Thyroid gland (tissue), 4 donors: ENCODE results near the gene NPFFR1. TPM values are rescaled to one million over a fixed set of nuclear protein-coding genes. Genes with fewer than 3 reads are reported as not detected.

ENCODE experiments used
- small RNA-seq: library from RNA; depleted of rRNA; stranded (forward); fragments of <200 nt; gene quantifications from one replicate; pipeline ENCODE3, GENCODE V24; 2016
- total RNA-seq, 4 donors: library from RNA; depleted of rRNA; stranded (reverse); fragments of >200 nt; gene quantifications; one replicate each; pipeline ENCODE4 v1.2.3, GENCODE V29; 2016

Gene NPFFR1
- total RNA-seq, 4 donors from 2014 or later = under 0.01 to 0.13 (median 0.05) TPM; not detected in 1

Small RNAs within 50 kb of the gene (small RNA-seq; reads per million reads assigned to genes)
- not detected for gene RPS25P9

Other genes with a start within 250 kb of the NPFFR1 start
- 10 to 100 TPM in 3 of 4 donors, 1 to 10 TPM in 1; 7.0 to 21.8 (median 15.0) TPM for gene MACROH2A2, start 231.2 kb downstream of the NPFFR1 start, total RNA-seq
- 10 to 100 TPM; 22.0 to 38.3 (median 31.1) TPM for gene AIFM2, start 151.2 kb downstream of the NPFFR1 start, total RNA-seq
- 10 to 100 TPM; 17.1 to 31.2 (median 25.1) TPM for gene TYSND1, start 137.3 kb downstream of the NPFFR1 start, total RNA-seq
- 100 to 1,000 TPM in 3 of 4 donors, 10 to 100 TPM in 1; 99.6 to 125 (median 103) TPM for gene SAR1A, start 113.5 kb downstream of the NPFFR1 start, total RNA-seq
- gene PPA1, start 50.6 kb downstream of the NPFFR1 start, total RNA-seq = 100 to 1,000 TPM; 151 to 209 (median 185) TPM
- gene LRRC20, start 98.6 kb upstream of the NPFFR1 start, total RNA-seq = 10 to 100 TPM in 2 of 4 donors, 1 to 10 TPM in 2; 2.5 to 20.5 (median 8.7) TPM
- 10 to 100 TPM; 55.6 to 71.2 (median 67.6) TPM for gene EIF4EBP2, start 120.1 kb upstream of the NPFFR1 start, total RNA-seq
- not detected for gene NODAL, start 157.7 kb upstream of the NPFFR1 start, total RNA-seq
- gene PALD1, start 194.8 kb upstream of the NPFFR1 start, total RNA-seq = 10 to 100 TPM; 10.7 to 28.2 (median 14.0) TPM